HG03196 (cell line): Measurements from ENCODE around the gene FBXO48.
"Not testable (repeated sequence)": the region's sequence is repeated elsewhere in the genome, so short reads cannot be mapped to it uniquely, and the experiment has no call there.

Source experiments
- ATAC-seq: cut with Tn5 transposase; IDR thresholded peaks from one replicate; pipeline ENCODE4 v1.9.1; 2021; ENCODE audit not compliant: unreplicated experiment

FBXO48 gene

DNA sequence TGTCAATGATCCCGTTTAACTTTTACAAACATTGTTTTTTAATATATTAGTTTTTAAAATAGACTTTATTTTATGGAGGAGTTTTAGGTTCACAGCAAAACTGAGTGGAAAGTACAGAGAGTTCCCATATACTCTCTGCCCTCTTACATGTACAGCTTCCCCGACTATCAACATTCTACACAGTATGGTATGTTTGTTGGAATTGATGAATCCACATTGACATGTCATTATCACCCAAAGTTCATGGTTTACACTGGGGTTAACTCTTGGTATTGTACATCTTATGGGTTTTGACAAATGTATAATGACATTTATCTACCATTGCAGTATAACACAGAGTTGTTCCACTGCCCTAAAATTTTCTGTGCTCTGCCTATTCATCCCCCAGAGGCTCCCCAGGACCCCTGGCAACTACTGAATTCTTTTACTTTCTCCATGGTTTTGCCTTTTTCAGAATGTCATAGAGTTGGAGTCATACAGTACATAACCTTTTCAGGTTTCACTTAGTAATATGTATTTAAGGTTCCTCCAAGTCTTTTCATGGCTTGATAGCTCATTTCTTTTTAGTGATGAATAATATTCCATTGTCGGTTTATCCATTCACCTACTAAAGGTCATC lies 5.8 kb upstream of the FBXO48 start:
- ATAC-seq = no peak

GRCh38 chr2:68471385-68471784 lies 4.3 kb upstream of the FBXO48 start:
- no peak for ATAC-seq

DNA sequence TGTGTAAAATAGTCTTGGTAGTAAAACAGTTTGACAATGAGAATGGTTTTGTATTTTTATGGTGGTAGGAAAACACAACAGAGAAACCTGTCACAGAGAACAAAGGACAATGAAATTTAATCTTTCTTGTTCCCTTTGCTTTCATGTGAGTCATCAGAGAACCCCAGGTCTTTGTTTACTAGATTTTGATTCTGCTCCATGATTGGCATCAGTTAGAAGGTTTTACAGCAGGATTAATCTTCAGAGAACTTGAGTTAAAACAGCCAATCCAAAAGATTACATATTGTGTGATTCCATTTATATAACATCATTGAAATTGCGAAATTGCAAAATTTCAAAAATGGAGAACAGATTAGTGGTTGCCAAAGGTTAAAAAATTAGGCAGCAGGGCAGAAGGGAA lies 2.8 kb upstream of the FBXO48 start:
- ATAC-seq = no peak

DNA sequence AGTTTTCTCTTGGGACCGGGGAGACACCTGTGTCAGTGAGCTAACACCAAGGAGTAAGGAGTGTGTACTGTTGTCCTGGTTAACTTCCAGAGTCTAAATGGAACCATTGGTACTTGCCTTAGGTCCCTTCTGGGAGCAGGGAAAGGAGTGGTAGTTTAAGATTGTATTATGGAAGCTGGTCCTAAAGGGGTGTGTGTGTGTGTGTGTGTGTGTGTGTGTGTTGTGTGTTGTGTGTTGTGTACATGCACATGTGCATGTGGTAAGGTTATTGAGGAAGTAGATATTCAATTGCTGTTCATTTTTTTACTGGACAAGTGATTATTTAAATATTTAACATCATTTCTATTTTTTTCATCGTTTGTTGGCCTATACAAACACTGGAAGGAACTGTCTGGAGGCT lies 1.7 kb upstream of the FBXO48 start:
- no peak for ATAC-seq

DNA sequence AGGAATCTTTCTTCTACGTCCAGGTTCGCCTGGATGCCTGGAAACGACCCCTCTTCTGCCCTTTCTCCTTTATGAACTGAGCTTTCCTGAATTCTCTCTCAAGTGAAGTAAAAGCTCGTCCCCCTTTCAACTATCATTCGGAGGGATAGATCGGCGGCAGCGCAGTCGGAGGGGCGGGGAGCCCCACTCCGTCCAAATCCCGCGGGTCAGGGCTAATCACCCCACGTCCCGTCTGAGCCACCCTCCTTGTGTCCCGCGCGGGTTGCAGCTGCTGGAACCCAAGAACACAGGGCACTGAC lies 367 bp downstream of the FBXO48 start:
- ATAC-seq = peak; percentile 29

- no peak for ATAC-seq
These were observed 725 bp downstream of the FBXO48 start for GRCh38 chr2:68466361-68466777.

DNA sequence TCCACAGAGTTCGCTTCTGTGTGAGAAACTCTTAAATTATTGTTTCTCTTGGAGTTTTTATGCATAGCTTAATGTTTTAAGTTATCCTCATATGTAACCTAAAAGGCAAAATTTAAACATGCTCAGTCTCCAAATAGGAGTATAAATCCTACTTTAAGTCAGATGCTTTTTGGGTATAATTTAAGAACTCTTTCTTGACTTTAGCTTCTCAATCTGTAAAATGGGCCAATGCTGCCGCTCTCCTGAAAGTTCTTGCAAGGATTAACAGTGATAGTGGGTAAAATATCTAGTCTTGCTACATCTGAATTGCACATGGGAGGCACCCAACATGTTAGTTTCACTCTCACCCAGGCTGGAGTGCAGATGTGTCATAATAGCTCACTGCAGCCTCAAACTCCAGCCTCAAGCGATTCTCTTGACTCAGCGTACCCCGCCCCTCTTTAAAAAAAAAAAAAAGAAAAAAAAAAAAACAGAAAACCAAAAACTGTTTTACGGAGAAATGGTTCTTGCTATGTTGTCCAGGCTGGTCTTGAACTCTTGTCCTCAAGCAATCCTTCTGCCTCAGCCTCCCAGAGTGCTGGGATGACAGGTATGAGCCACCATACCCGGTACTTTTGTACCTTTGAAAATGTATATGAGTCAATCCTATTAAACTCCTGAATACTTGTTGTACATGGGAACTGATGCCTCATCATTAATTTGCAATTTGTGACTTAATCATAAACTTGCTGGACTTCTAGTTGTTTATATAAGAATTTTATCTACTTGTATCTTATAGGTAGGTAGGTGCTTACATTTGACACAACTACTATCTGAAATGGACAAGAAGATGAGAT lies 1.8 kb downstream of the FBXO48 start:
- ATAC-seq = no peak

GRCh38 chr2:68464651-68465050 lies 2.4 kb downstream of the FBXO48 start:
- no peak for ATAC-seq

DNA sequence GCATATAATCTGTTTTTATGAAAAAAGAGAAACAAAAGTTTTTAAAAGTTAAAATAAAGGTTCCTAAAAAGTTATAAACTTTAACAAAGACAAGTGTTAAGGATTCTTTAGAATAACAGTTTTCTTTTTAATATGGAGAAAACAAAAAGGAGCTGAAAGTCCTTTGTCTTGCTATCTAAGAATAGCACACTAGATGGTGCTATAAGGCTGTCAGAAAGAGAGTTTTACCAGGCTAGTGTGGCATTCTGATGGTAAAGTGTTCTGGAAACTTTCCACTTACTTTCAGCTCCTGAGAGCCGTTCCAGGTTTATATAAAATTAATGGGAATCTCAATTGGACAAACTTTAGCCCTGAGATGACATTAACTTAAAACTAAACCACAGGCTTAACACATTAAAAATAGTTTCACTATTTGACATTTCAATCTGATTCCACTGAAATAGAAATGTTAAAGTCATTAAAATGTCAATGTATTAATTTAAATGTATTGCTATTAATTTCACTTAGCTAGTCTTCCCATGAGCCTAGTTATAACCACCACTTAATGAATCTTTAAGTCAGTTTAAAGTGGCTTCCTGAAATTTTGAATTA lies 3.7 kb downstream of the FBXO48 start:
- no peak for ATAC-seq

DNA sequence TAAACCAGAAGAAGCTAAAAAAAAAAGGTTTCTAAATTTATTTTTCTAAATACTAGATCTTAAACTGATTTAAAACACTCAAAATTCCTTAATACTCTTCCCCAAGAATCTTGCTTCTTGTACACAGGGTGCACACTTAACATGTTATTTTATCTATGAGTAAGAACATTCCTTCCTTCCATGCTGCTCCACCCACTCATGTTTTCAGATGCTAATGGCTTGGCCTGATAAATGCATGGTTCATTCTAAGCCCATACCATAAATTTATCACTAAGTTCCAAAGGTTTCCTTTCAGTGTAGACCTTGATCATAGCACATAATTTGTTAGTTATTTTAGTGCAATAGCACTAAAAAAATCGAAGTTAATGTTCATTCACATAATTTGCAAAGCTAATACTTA lies 8.1 kb downstream of the FBXO48 start:
- ATAC-seq = no peak

- ATAC-seq = no peak
These were observed 10.9 kb downstream of the FBXO48 start for GRCh38 chr2:68456198-68456597.

- no peak for ATAC-seq
These were observed 12.4 kb downstream of the FBXO48 start for GRCh38 chr2:68454719-68455118.

DNA sequence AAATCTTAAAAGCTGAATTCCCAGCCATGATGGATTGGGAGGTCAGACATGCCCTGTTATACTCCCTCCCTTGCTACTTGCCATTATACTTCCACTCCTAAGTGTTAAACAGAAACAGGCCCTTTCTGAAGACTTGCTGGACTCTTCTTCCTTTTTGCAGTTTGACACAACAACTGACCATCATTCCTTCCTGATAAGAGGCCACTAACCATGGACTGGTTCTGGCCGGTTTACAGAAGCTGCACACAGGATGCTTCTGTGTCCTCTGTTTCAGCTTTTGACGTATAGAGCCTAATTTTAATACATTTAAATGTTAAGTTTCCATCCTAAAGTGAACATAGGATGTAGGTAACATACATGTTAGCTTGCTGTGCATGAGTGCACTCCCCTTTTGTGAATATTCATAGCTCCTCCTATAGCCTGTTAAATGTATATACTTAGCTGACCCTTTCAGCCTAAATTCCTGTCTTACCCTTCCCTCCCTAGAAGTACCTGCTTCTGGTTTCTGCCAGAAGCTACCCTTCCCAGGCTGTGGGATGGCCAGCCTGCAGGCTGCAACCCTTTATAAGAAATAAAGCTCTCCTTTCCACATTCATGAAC lies 13.2 kb downstream of the FBXO48 start:
- no peak for ATAC-seq

DNA sequence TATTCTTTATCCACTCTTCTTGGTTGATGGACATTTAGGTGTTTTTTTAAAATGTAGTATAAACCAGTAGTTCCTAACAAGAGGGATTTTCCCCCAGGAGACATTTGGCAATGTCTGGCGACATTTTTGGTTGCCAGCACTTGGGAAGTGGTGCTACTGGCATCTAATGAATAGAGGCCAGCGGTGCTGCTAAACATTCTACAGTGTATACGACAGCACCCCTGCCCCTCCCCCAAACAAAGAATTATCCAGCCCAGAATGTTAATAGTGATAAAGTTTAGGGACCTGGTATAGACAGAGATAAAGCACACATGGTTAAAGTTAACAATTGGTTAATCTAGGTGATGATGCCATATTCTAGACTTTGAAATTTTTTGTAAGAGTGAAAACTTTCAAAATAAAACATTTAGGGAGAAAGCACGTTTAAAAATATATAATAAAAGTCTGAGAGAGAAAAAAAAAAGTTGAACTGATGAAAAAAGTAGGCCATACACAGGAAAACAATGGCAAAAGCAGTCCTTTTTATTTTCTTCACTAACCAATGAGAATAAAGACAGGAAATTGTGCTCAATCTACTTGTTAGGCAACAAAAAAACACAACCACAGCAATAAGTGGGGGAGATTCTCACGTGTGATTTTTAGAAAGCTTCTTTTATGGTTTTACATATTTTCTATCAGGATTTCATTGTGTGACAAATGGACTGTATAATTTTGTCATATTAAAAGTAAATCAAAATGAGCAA lies 14.8 kb downstream of the FBXO48 start:
- no peak for ATAC-seq

DNA sequence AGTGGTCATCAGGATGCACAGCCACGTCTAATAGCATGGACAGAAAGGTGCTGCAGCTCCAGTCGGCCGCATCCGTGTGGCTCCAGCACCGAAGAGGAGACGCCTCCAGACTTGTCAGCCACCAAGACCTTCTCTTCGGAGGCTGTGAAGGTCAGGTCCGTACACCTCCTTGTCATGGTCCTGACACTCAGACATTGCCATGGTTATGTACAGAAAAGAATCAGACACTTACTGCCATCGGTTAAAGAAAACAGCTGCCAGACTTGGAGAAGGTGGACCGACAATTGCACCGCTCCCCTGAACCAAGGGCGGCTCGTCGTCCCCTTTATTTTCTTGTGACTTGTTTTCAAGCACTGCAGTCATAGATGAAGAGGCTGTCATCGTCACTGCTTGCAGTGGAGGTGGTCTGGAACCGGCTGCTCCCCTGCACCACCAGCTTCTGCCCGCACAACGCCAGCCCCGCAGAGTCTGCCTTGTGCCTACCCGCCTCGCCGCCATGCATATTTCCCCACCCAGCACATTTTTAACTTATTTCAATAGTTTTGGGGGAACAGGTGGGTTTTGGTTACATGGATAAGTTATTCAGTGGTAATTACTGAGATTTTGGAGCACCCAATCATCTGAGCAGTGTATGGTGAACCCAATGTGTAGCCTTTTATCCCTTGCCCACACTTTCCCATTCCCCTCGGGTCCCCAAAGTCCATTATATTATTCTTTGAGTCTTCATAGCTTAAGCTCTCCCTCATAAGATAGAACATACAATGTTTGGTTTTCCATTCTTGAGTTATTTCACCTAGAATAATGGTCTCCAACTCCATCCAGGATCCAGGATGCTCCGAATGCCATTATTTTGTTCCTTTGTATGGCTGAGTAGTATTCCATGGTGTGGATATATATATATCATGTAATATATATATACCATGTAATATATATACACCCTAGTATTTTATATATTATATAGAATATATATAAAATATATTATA lies 18.1 kb downstream of the FBXO48 start:
- ATAC-seq = no peak

DNA sequence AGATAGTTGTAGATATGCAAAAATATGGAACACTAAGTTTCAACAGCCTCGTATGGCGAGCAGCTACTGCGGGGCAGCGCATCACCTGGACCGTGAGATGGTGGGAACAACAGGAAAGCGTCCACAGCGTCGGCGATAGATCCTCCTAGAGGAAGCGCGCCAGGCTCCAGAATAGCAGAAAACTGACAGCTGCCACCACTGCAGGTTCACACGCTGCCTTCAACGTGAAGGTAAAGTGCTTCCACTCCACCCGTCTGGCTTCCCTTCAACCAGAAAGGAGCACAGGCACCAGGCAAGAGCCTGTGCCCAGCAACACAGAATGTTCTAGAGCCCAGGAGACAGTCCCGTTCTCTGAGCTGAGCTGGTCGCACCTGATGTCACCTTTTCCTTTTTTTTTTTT lies 20.0 kb downstream of the FBXO48 start:
- ATAC-seq = no peak

GRCh38 chr2:68446425-68446824 lies 20.7 kb downstream of the FBXO48 start:
- not testable (repeated sequence) for ATAC-seq

DNA sequence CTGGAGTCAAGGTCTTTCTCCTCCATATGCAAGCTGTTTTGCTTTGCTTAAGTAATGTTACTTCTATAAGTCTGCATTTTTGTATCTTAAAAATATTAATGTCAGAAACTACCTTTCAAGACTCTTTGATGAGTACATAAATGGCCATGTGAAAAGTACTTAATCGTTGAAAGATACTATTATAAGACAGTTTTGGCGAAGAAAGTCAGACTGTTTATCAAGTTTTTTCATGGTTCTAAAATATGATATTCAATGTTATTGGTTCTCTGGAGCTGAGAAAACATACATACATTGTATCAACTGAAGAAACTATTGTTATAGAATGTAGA lies 25.1 kb downstream of the FBXO48 start:
- ATAC-seq = no peak

DNA sequence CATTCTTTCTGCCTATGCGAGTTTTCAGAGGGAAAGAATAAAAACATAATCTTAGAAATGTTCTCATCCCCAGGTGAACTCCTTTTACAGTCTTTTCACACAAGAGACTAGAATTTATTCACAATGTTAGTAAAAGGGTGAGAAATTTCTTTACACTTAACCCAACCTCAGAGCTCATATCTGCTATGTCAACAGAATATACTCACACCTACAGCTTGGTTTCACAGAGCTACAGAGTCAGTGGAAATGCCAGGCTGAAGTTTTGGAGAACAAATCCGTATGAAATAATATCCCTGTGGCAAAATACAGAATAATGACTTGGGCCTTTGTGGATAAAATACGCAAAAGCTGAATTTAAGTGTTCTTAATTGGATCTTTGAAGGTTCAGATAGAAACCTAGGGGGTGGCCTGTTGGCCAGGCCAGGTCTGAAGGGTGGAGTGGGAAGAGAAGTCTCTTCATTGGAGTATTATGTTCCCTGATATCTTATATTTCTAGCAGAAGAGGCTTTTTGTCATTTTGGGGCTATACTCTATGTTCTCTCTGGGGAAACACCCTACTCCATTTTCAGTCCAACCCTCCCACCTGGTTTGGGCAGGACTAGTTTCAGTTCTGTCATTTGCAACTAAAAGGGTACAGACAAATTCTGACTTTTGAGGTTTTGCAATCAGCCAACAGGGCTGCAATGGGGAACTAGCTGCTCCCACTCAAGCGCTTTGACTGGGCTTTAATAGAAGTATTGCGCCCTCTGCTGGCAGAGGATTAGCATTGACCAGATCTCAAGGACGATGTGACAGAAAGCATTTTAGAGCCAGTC lies 25.7 kb downstream of the FBXO48 start:
- ATAC-seq = peak; percentile 98
